ENCODE data around the gene SNX8.

DNA sequence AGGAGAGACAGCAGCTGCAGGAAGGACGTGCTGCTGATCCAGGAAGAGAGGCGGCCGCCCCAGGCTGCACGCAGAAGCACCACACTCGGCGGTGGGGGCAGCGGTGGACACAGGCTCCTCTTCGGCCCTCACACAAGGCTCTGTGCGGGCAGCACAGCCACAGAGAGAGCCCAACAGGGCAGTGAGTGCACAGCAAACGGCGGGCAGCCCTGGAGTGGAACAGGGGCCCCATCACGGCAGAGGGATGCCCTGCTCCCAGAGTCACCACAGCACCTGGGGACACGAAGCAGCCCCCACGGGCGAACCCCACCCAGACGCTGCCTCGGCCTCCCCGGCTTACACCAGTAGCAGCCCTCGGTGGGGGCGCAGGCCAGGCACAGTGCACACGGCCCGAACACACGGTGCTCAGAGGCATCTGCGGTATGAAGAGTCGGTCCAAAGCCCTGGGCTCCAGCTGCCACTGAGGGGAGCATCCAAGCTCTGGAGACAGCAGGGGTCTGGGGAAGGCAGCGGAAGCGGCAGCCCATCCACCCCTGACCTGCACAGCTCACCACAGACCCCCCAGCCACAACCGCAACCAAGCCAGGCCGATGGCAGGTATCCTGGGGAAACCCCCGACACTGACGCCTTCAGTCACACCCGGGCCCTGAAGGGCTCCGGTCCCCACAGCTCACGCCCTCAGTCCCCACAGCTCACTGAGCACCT is 55.4 kb downstream of the SNX8 start:
- TF ChIP-seq, protein P1, sequence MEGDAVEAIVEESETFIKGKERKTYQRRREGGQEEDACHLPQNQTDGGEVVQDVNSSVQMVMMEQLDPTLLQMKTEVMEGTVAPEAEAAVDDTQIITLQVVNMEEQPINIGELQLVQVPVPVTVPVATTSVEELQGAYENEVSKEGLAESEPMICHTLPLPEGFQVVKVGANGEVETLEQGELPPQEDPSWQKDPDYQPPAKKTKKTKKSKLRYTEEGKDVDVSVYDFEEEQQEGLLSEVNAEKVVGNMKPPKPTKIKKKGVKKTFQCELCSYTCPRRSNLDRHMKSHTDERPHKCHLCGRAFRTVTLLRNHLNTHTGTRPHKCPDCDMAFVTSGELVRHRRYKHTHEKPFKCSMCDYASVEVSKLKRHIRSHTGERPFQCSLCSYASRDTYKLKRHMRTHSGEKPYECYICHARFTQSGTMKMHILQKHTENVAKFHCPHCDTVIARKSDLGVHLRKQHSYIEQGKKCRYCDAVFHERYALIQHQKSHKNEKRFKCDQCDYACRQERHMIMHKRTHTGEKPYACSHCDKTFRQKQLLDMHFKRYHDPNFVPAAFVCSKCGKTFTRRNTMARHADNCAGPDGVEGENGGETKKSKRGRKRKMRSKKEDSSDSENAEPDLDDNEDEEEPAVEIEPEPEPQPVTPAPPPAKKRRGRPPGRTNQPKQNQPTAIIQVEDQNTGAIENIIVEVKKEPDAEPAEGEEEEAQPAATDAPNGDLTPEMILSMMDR (IDR thresholded peaks at IDR 0.05): no peak
- no peak for TF ChIP-seq POLR2A (IDR thresholded peaks at IDR 0.05)
